Measurements from ENCODE around the gene NCEH1. TPM values are rescaled to one million over a fixed set of nuclear protein-coding genes. Genes with fewer than 3 reads are reported as not detected.

The NCEH1 gene
- total RNA-seq, 4 donors from 2014 or later: 6.4 to 85.8 (median 12.1) TPM

DNA sequence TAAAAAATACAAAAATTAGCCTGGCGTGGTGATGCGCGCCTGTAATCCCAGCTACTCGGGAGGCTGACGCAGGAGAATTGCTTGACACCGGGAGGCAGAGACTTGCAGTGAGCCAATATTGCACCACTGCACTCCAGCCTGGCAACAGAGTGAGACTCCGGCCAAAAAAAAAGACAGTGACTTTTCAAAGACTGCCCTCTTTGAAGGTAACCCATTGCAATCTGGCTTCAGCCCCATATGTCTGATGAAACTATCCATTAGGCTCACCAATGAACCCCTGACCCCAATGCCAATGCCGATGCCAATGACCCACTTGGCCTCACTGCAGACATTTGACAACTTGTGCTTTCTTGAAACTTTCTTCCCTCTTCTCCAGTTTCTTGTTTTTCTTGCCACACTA, 54.3 kb downstream of the NCEH1 start:
- no peak for TF ChIP-seq CTCF (IDR thresholded peaks at IDR 0.05; ENCODE audit: low read depth)

GRCh38 chr3:172655388-172655787, 55.5 kb downstream of the NCEH1 start:
- TF ChIP-seq CTCF (IDR thresholded peaks at IDR 0.05; ENCODE audit: low read depth): no peak

DNA sequence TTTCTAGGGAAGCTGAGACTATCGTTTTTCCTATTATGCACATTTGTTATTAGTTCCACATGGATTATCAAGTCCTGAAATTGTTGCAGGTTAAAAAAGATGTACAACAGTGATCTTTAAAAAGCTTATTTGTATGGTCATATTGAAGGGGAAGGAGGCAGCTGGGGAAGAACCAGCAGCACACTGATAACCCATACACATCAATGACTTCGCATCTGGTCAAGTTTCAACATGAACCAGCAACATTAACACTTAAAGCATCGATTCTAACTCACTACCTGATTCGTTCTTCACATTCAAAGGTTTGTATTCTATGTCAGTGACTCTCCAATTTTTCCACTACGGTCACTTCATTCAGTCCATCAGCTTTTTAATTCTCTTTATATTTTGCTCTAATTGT, 56.4 kb downstream of the NCEH1 start:
- no peak for TF ChIP-seq CTCF (IDR thresholded peaks at IDR 0.05; ENCODE audit: low read depth)

DNA sequence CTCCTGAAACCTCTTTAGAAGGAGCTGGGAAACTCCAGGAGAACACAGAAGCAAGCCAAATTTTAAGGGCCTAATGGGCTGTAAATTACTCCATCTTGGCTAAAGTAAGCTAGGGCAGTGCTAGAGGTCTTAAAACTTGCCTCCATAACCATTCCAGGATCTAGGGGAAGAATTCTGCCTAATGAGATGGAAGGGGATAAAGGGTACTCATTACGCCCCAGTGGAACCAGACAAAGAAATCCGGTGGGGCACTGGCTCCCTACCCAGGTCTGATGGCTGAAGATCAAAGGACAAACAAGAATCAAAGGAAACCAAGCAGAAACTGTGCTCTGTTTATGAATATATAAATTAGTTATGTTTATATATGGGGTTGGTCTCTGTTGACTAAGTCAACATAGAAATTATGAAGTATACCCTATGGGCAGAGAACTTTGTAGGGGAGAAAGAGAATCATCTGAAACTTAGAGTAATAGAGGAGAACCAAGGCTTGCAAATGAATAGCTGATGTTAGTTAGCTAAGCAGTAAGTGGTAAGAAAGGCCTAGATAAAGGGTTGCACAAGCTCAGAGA, 57.8 kb downstream of the NCEH1 start:
- TF ChIP-seq CTCF (IDR thresholded peaks at IDR 0.05; ENCODE audit: low read depth): no peak

GRCh38 chr3:172651936-172652625, 58.8 kb downstream of the NCEH1 start:
- no peak for TF ChIP-seq CTCF (IDR thresholded peaks at IDR 0.05; ENCODE audit: low read depth)

GRCh38 chr3:172649987-172650386, 60.9 kb downstream of the NCEH1 start:
- no peak for TF ChIP-seq CTCF (IDR thresholded peaks at IDR 0.05; ENCODE audit: low read depth)

GRCh38 chr3:172648747-172649146, 62.1 kb downstream of the NCEH1 start:
- no peak for TF ChIP-seq CTCF (IDR thresholded peaks at IDR 0.05; ENCODE audit: low read depth)

All from subcutaneous adipose tissue (tissue), 4 donors.